ENCODE data around the gene PODXL.
"Not testable (repeated sequence)": the region's sequence is repeated elsewhere in the genome, so short reads cannot be mapped to it uniquely, and the experiment has no call there.

PODXL gene

DNA sequence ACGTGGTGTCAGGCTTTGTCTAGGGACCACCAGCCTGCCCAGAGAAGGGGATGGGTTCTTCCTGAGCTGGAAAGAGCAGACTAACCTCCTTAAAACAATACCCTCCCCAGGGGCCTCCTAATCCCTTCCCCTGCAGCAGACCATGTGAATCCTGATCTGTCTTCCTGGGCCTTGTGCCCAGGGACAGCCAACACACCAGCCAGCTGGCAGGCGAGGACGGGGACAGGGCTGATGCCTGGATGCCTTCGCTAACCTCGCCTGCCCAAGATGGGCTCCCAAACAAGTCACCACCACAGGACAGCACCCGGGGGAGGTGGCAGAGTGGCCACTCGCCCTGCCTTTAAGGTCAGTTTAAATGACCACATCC, 17.6 kb downstream of the PODXL start:
- DNase-seq, result peak in 8 of 58 donors; percentile 4 to 25 (median 10)

DNA sequence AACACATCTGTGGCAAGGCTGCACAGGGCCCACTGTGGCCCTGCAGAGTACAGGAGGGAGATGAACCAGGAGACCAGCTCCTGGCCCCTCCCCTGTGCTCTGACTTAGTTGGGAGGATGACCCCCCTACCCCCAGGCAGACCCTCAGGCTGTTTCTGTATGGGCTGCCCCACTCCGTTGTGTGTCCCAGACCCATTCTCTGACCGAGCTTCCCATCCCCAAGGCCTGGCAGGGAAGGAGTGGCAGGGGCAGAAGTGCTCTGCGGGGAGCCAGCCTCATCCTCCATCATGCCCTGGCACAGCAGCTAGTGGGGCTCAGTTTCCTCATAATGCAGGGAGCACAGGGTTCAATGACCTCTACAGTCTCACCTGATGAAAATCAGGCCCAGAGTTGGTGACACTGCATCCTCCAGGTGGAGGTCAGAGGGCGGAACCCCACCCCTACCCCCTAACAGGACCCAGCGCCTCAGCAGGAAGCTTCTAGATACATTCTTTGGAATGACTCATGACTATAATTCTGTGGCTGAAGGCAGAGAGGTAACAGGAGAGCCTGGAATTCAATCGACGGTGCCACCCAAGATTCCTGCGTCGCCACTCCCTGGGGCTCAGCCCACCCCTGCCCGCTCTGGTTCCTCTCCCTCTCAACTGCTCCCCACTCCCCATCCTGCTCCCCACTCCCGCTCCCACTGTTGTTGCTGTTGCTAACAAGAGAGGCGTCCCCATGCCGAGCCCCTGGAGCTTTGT, 18.2 kb downstream of the PODXL start:
- DNase-seq, result no peak

DNA sequence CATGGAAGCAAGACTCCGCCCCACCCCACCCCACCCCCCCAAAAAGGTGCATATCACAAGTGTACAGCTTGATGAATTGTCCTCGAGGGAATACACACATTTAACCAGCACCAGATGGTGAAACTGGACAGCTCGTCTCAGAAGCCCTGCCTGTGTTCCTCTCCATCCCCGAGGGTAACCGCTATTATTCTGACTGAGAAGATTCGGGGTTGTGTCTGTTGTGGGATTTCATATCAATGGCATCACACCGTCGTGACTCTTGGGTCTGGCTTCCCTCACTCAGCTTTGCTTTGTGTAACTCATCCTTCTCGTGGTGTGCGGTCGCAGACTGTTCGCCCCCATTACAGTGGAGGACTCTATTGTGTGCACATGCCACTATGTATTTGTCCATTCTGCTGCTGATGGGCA, 18.9 kb downstream of the PODXL start:
- no peak for DNase-seq

DNA sequence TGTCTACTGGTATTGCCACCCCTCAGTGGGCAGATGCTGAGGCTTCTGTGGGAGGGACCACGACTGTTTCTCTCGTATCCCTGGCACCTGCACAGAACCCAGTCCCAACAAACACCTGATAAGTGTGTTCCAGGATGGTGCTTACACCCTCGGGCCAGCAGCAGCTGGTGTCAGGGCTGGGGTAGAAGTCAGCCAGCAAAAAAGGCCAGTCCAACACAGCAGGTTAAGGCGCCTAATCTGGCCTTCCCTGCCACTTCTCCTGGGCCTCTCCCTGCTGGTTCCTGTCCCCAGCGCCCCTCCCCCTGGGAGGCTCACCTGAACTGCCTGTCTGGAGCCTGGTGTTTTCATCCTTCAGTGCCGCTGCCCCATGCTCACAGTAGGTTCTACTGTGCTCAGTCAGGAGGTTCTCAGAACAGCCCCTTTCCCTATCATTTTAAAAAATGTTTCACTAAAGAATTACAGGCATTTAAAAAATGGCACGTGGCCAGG, 20.0 kb downstream of the PODXL start:
- no peak for DNase-seq

DNA sequence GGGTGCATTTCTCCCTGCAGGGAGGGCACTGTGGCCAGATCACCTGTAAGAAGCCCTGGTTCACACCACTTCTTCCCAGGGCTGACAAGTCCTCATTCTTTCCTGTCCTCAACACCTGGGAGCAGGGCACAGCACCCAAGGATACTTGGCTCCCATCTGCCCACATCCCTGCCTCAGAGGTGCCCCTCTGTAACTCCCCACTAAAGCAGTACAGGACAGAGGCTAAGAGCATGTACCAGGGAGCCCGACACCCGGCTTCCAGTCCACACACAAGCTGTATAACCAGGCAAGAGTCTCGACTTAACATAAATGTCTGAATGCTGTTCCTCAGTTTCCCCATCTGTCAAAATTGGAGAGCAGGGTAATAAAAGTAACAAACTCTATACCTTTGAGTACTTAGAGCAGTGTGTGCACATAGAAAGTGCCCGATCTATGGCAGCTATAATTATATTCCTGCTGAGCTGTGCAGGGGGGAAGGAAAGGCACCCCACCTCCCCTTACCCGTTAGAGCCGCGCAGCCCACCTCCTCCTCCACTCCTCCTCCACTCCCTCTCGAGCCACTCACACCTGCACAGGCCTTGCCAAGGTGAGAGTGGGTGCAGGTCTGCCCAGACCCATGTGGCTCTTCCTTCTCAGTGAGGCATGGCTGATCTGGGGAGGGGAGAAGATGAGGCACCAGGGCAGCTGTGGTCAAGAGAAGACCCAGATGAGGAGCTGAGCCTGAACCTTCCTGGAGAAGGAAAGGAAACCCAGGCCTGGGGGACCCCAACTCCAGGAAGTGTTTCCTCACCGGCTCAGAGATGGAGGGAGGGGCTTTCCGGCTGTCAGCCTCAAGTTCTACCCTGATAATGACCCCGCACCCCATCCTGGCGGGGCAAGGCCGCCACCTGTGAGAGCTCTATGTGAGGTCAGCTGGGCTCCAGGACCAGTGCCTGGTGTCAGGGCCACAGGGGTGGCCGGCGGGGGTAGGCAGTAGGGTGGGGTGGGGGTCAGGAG, 22.6 kb downstream of the PODXL start:
- no peak for DNase-seq

DNA sequence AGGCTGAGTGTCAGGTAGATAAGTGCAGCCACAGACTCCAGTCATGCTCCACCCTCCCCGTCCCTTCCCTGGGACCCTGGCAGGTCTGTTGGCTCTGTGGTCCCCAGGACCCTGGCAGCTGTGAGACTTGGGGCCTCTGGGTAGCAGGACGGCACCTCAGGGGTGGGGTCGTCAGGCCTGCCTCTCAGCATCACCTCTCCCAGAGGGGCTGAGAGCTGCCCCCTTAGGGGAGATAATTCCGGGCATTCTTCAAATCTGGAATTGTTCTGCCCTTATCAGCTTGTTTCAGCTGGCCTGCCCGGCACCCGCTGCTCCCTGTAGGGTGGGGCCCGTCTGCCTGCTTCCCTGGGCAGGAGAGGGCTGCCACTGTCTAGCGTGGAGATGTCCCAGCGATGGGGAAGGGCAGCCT, 23.3 kb downstream of the PODXL start:
- no peak for DNase-seq

DNA sequence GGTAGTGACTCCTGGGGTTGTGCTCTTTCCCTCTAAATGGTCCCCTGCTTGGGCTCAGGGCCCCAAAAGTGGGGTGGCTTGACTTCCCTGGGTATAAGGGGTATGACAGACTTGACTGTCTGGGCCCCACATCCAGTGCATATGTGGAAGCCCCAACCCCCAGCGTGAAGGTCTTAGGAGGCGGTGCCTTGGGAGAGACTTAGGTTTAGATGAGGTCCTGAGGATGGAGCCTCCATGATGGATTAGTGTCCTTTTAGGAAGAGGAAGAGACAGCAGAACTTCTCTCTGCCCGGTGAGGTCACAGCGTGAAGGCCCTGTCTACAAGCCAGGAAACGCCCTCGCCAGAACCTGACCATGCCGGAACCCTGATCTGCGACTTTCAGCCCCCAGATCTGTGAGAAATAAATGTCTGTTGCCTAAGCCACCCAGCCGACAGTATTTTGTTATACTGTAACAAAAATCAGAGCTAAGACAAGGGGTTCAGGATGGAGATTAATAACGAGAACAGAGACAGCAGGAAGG, 23.8 kb downstream of the PODXL start:
- DNase-seq, result no peak

DNA sequence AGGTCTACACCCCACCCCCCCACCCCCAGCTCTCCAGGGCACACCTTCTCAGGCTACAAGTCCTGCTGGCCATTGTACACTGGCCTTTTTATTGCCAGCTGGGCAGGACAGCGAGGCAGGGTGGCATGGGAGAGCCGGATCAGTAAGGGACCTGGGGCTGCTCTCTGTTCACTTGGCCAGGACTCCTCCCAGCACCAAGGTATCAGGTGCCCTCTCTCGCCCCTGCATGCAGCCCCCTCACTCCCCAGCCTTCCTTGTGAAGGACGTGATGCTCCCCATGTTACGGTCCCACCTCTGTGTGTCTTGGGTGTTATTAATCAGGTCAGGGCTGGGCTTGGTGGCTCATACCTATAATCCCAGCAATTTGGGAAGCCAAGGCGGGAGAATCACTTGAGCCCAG, 26.3 kb downstream of the PODXL start:
- no peak for DNase-seq

DNA sequence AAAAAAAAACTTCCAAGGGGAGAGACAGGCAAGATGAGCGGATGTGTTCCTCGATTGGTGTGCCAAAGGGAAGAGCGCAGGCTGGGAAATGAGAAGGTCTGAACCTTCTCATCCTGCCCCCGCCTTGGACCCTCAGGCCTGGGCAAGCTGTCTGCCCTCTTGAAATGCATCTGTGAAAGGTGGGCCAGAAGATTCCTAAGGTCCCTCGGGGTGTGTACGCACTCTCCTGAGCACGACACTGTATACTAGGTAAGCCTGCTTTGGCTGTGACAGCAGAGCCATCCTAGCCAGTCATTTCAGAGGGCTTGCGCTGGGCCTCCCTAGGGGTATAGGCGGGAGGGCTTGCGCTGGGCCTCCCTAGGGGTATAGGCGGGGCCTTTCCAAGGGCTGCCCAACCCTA, 26.8 kb downstream of the PODXL start:
- DNase-seq, result no peak

DNA sequence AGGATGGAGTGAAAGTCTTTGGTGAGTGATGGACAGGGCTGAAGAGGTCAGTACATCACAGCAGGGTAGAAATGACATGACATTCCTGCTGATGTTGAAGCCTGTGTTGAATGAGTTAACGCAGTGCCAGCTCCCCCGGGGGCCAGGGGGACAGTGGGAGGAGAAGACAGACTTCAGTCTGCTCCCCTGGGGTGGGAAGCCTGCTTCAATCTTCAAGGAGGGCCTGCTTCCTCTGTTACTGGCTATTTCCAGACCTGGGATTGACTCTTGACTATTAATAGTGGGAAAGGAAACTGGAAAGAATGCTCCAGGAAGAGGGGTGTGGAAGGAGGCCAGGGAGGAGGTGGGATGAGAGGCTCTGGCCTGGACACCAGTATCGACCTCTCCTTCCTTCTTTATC, 27.2 kb downstream of the PODXL start:
- DNase-seq, result no peak

DNA sequence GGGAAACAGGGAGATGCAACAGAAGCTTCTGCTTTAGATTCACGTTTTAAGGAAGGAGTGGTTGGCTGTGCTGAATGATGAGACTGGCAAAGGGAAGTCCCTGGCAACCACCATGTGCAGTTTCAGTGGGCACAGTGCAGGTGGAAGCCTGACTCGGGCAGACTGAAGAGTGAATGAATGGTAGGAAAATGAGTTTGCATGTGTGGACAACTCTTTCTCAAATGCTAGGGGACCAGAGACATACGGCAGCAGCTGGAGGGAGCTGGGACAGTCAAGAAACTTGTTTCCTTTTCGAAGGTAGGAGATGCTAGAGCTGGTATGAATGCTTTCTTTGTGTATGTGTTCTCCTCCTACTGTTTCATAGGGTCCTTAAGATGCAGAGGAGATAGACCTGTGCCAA, 29.0 kb downstream of the PODXL start:
- DNase-seq, result no peak

DNA sequence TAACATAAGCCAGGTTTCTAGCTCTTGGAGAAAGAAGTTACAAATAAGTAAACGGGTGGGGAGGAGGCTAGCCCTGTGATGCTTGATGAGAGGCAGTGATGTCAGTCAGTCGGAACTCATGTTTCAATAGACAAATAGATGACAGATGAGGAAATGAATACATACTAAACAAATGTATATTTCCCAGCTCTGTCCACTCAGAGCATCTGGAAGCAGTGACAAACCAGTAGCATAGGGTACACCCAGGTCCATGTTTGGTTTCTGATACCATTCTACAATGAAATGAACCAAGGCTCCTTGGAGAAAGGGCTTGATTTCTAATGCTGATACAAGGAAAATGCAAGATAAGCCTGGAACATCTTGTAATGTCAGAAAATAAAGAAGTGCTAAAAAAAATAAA, 30.6 kb downstream of the PODXL start:
- DNase-seq, result no peak

DNA sequence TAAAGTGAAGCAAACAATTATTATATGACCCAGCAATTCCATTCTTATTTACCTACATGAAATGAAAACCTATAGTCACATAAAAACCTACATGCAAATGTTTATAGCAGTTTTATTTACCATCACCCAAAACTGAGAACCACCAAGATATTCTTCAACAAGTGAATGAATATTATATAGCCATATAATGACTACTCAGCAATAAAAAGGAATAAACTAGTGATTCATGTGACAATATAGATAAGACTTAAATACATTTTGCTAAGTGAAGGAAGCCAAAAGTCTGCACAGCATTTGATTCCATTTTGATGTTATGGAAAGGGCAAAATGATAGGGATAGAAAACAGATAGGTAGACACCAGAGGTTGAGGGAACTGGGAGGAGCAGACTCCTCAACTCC, 31.7 kb downstream of the PODXL start:
- DNase-seq, result no peak

DNA sequence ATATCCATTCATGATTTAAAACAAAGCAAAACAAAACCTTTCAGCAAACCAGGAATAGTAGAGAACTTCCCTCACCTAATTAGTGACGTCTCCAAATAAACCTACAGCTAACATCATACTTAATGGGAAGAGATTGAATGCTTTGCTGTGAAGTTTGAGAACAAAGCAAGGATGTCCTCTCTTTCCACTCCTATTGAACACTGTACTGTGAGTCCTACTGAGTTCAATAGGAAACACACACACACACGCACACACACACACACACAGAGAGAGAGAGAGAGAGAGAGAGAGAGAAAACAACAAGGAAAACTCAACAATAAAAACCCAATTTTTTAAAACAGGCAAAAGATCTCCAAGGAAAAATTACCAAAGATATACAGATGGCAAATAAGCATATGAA, 32.3 kb downstream of the PODXL start:
- DNase-seq, result no peak

DNA sequence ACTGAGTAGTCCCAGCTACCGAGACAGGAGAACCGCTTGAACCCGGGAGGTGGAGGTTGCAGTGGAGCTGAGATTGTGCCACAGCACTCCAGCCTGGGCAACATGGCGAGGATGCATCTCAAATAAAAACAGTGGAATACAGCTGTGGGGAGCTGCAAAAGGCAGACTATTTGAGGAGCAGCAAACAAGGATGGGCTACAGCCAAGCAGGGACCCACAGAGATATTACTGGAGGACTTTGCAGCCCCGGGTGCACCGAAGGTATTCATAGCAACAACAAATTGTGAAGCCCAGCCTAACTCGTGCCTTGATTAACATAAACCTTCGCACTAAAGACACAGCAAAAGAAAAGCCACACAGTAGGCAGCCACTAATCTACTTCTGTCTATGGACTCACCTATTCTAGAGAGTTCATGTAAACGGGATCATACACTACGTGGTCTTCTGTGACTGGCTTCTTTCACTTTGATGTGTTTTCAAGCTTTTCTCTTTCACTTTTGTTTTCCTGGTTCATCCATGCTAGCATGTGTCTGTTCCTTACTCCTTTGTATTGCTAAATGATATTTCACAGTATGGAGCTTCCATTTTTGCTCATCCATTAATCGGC, 34.0 kb downstream of the PODXL start:
- DNase-seq, result no peak

DNA sequence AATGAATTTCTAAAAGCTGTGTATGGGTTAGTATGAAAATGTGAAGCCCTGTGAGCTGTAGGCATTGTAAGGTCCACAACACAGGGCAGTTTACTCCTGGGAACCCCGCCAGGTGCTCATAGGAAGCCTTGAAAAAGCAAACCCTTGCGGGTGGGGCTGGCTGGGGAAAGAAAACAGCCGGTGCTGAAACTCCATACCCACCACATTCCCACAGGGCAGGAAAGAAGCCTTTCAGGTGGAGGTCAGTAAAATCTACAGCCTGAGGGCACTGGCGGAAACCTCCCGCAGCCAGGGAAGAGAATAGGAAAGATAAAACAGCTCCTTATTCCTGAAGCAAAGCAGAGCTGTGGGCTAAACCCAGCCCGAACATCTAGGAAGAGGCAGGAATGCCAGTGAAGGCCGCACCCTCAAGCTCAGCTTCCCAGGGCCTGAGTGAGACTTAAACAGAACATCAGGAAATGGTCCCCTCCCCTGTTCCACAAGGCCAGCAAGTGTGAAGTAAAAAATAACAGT, 34.7 kb downstream of the PODXL start:
- DNase-seq, result no peak

DNA sequence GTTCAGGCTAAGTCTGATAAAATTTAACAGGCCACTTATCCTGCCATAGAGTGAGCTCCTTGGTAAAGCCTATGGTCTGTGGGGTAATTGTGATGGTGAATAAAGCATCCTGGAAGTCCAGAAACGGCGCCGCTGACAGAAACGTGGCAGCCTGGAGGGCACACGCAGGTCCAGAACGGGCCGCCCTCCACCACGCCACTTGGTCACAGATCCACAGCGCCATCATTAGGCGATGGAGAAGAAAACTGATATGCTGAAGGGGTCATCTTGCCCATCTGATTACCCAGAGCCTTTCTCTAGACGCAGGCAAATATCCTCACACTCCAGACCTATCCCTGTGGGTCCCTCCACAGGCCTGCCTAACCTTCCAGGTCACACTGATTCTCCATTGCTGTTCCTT, 37.8 kb downstream of the PODXL start:
- DNase-seq, result no peak

DNA sequence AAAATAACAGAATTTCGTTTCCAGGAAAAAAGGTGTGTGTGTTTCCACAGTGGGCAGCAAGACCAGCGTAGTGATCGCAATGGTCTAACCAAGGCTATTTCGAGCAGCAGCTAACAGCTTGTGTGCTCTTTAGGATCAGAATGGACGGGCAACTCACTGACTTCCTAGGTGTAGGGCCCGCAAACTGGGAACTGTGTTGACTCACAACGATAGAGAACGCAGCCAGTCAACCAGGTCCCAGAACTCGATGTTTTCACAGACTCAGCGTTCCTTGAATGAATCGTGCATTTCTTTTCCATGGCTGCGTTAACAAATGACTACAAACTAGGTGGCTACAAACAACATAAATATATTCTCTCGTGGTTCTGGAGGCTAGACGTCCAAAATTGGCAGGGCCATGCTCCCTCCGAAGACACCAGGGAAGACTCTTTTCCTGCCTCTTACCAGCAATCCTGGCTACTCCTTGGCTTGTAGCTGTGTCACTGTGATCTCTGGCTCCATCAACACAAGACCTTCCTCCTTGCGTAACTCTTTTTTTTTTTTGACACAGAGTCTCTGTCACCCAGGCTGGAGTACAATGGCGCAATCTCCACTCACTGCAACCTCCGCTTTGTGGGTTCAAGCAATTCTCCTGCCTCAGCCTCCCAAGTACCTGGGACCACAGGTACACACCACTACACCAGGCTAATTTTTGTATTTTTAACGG, 39.1 kb downstream of the PODXL start:
- no peak for DNase-seq

DNA sequence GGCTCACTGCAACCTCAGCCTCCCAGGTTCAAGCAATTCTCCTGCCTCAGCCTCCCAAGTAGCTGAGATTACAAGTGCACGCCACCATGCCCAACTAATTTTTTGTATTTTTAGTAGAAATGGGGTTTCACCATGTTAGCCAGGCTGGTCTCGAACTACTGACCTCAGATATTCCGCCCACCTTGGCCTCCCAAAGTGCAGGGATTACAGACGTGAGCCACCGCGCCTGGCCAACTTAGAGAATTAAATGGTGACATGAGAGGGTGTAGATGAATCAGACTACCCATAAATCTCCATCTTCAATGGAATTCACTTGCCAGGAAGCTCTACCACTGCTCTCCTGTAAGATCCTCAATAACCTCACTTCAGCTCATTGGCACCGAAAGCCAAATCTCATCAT, 41.0 kb downstream of the PODXL start:
- not testable (repeated sequence) for DNase-seq

DNA sequence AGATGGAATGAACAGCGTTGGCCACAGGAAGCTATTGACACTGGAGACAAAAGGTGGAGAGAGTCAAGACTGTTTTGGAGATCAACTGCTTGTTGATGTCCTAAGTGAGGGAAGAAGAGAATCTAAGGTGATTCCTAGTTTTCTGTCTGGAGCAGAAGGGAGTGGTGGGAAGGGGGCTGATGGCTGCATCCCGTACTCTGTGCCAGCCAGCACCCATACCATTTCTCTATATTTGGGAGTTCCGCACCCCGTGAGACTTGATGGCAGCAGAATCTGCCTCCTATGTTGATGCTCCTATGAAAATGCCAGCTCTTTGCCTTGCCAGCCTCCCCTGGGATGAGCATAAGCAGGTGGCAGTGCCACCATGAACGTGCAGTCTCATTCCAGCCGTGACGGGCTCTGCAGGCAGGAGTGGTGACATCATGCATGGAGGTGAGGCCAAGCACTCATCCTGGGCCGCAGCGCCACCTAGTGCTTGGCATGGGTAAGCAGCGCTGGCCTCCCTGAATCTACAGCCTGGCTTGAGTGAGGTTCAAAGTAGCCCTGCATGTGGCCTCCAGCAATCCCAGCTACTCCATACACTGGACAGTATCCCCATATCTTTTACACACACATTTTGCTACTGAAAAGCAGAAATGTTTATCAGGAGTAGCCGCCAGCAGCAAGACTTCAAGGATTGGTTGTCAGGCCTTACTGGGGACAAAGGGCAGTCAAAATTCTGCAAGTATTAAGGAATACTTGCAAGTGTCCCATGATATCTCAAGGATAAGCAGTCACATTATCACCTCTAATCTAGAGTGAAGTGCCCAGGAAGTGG, 43.0 kb downstream of the PODXL start:
- DNase-seq, result peak in 54 of 58 donors; percentile 26 to 86 (median 69)
